H1 (cell line): Measurements from ENCODE around the gene MYH11. TPM values are rescaled to one million over a fixed set of nuclear protein-coding genes. Genes with fewer than 3 reads are reported as not detected.

ENCODE experiments used
- CTCF ChIA-PET: fragments of 300-600 bp; sonication (Branson Sonifier 250); formaldehyde crosslinking; loops from one replicate; lab custom pipeline; 2021; ENCODE audit not compliant: partially characterized antibody; lab: Charles Lee
- POLR2A ChIA-PET: fragments of 300-600 bp; sonication (Branson Sonifier 250); formaldehyde crosslinking; loops from one replicate; lab custom pipeline; 2021; ENCODE audit warnings: inconsistent platforms; ENCODE audit not compliant: partially characterized antibody; lab: Charles Lee
- DNase-seq, 2 experiments: peaks; one replicate each; pipeline versions ENCODE4 v3.0.0 to v3.0.0-alpha.2; 2010 to 2022; ENCODE audit warnings: low spot score in 2 of 2, low read depth in 1 of 2, mixed read lengths in 1 of 2
- FAIRE-seq: peaks from 2 replicates; lab custom pipeline; 2011; peaks lifted over from hg19 to GRCh38; lab: Jason Lieb, UNC
- H2AFZ ChIP-seq: 2 replicates; pipeline ENCODE4 v1.8.1; 2012; ENCODE audit warnings: low read length, inconsistent platforms
- H2AK5ac ChIP-seq: 2 replicates; pipeline ENCODE4 v1.6.1; 2013; ENCODE audit warnings: low read depth, low read length
- H2BK120ac ChIP-seq: replicated peaks from 2 replicates; pipeline ENCODE3; 2013; ENCODE audit warnings: low read depth, low read length, inconsistent platforms
- H2BK12ac ChIP-seq: 2 replicates; pipeline ENCODE4 v1.6.1; 2013; ENCODE audit warnings: low read depth, low read length
- H2BK15ac ChIP-seq: 2 replicates; pipeline ENCODE4 v1.6.1; 2013; ENCODE audit warnings: low read length
- H2BK20ac ChIP-seq: 2 replicates; pipeline ENCODE4 v1.6.1; 2013; ENCODE audit warnings: low read length
- H2BK5ac ChIP-seq: 2 replicates; pipeline ENCODE4 v1.6.1; 2013; ENCODE audit warnings: low read depth, low read length
- H3K14ac ChIP-seq: 2 replicates; pipeline ENCODE4 v1.6.1; 2013; ENCODE audit warnings: inconsistent platforms; ENCODE audit not compliant: insufficient read length
- H3K18ac ChIP-seq: 2 replicates; pipeline ENCODE4 v1.6.1; 2013; ENCODE audit warnings: low read length; ENCODE audit errors: extremely low read depth
- H3K23ac ChIP-seq: 2 replicates; pipeline ENCODE4 v1.6.1; 2013; ENCODE audit warnings: inconsistent platforms; ENCODE audit not compliant: insufficient read length
- H3K23me2 ChIP-seq: 2 replicates; pipeline ENCODE4 v1.6.1; 2013; ENCODE audit warnings: low read depth, low read length
- H3K27ac ChIP-seq: 2 replicates; pipeline ENCODE4 v1.6.1; 2011; ENCODE audit warnings: low read depth, low read length, inconsistent platforms
- H3K27me3 ChIP-seq, 4 experiments: replicated peaks in 1 of 4; 1 replicate in 1 of 4; 2 replicates in 3 of 4; pipeline versions ENCODE4 v1.6.1 to v1.8.1; 2011 to 2013; ENCODE audit warnings: low read length in 3 of 4, mild to moderate bottlenecking in 3 of 4, inconsistent platforms in 2 of 4, mixed read lengths in 2 of 4, moderate library complexity in 1 of 4; ENCODE audit not compliant: control insufficient read depth in 3 of 4, insufficient read depth in 3 of 4; ENCODE audit errors: extremely low read depth in 1 of 4
- H3K36me3 ChIP-seq, 4 experiments: 2 replicates each; pipeline versions ENCODE4 v1.6.1 to v1.8.1; 2011 to 2013; ENCODE audit warnings: mild to moderate bottlenecking in 4 of 4, low read length in 3 of 4, moderate library complexity in 2 of 4, control low read depth in 1 of 4, inconsistent platforms in 1 of 4; ENCODE audit not compliant: insufficient read depth in 4 of 4, control insufficient read depth in 2 of 4
- H3K4ac ChIP-seq: replicated peaks from 2 replicates; pipeline ENCODE3; 2013; ENCODE audit warnings: low read length, low read depth, mixed read lengths, inconsistent platforms; ENCODE audit not compliant: insufficient read length
- H3K4me1 ChIP-seq, 4 experiments: replicated peaks in 1 of 4; 1 replicate in 1 of 4; 2 replicates in 3 of 4; pipeline versions ENCODE4 v1.6.1 to v1.8.1; 2011 to 2013; ENCODE audit warnings: low read length in 3 of 4, inconsistent platforms in 2 of 4, mixed read lengths in 1 of 4; ENCODE audit not compliant: insufficient read depth in 4 of 4, control insufficient read depth in 3 of 4
- H3K4me2 ChIP-seq, 2 experiments: 2 replicates each; pipeline versions ENCODE4 v1.6.1 to v1.8.1; 2011 to 2013; ENCODE audit warnings: low read depth in 2 of 2, low read length in 2 of 2, control low read depth in 1 of 2, inconsistent platforms in 1 of 2, mild to moderate bottlenecking in 1 of 2; ENCODE audit not compliant: insufficient read depth in 1 of 2
- H3K4me3 ChIP-seq, 4 experiments: fragments of 200-600, 300-600 bp in 1 of 4; sonication (generic), shearing (Covaris generic), sonication (Bioruptor Twin) in 1 of 4; 2 replicates each; pipeline versions ENCODE4 v1.5.1 to v1.8.1; 2011 to 2016; ENCODE audit warnings: low read length in 4 of 4, low read depth in 3 of 4, control low read depth in 2 of 4, inconsistent platforms in 2 of 4, mild to moderate bottlenecking in 2 of 4, mixed read lengths in 1 of 4, moderate library complexity in 1 of 4; ENCODE audit not compliant: insufficient read depth in 2 of 4; ENCODE audit errors: extremely low read depth in 1 of 4
- H3K56ac ChIP-seq: replicated peaks from 2 replicates; pipeline ENCODE3; 2013; ENCODE audit warnings: low read depth, mild to moderate bottlenecking, mixed read lengths, low read length, inconsistent platforms; ENCODE audit not compliant: insufficient read length
- H3K79me1 ChIP-seq: 2 replicates; pipeline ENCODE4 v1.6.1; 2013; ENCODE audit warnings: low read depth, low read length, control low read depth
- H3K79me2 ChIP-seq, 2 experiments: 2 replicates each; pipeline versions ENCODE4 v1.6.1 to v1.8.1; 2012 to 2013; ENCODE audit warnings: low read length in 2 of 2, mild to moderate bottlenecking in 2 of 2, inconsistent platforms in 1 of 2; ENCODE audit not compliant: insufficient read depth in 2 of 2, control insufficient read depth in 1 of 2
- H3K9ac ChIP-seq, 4 experiments: replicated peaks in 1 of 4; 1 replicate in 1 of 4; 2 replicates in 3 of 4; pipeline versions ENCODE4 v1.6.1 to v1.8.1; 2011 to 2013; ENCODE audit warnings: low read depth in 3 of 4, low read length in 3 of 4, control low read depth in 2 of 4, mild to moderate bottlenecking in 2 of 4, moderate library complexity in 2 of 4, inconsistent platforms in 1 of 4; ENCODE audit errors: extremely low read depth in 1 of 4
- H3K9me3 ChIP-seq, 2 experiments: 2 replicates each; pipeline versions ENCODE4 v1.6.1 to v1.8.1; 2012 to 2013; ENCODE audit warnings: mild to moderate bottlenecking in 2 of 2, moderate library complexity in 2 of 2, control low read depth in 1 of 2, inconsistent platforms in 1 of 2, low read depth in 1 of 2, low read length in 1 of 2, mixed read lengths in 1 of 2; ENCODE audit not compliant: insufficient read depth in 2 of 2
- H4K20me1 ChIP-seq, 2 experiments: replicated peaks in 1 of 2; 2 replicates each; pipeline versions ENCODE3 to v1.8.1; 2011 to 2013; ENCODE audit warnings: inconsistent platforms in 2 of 2, low read length in 2 of 2, mild to moderate bottlenecking in 1 of 2; ENCODE audit not compliant: insufficient read depth in 2 of 2, control insufficient read depth in 1 of 2
- H4K5ac ChIP-seq: 2 replicates; pipeline ENCODE4 v1.6.1; 2013; ENCODE audit warnings: low read length, low read depth, mixed read lengths, inconsistent platforms; ENCODE audit not compliant: insufficient read length
- H4K8ac ChIP-seq: 2 replicates; pipeline ENCODE4 v1.8.0; 2013; ENCODE audit warnings: mild to moderate bottlenecking, moderate library complexity, low read length, inconsistent platforms; ENCODE audit not compliant: insufficient read depth; ENCODE audit errors: extremely low read depth
- H4K91ac ChIP-seq: replicated peaks from 2 replicates; pipeline ENCODE3; 2013; ENCODE audit warnings: low read length, mixed read lengths, inconsistent platforms; ENCODE audit not compliant: insufficient read length
- ASH2L ChIP-seq: fragments of 200-600, 300-600 bp; sonication (generic); IDR thresholded peaks from one replicate; pipeline ENCODE4 v1.7.1; 2017; ENCODE audit warnings: low read length
- CBX8 ChIP-seq: fragments of 300-800, 300-1000 bp; sonication (generic); IDR thresholded peaks from 2 replicates; pipeline ENCODE4 v1.7.1; 2016; ENCODE audit warnings: low read depth, low read length, borderline replicate concordance
- EGR1 ChIP-seq: IDR thresholded peaks from 2 replicates; pipeline ENCODE4 v1.6.1; 2011; ENCODE audit warnings: low read depth, low read length, borderline replicate concordance
- JUND ChIP-seq: IDR thresholded peaks from 2 replicates; pipeline ENCODE4 v1.6.1; 2011; ENCODE audit warnings: mild to moderate bottlenecking, improper control_type of control experiment, low read length
- NANOG ChIP-seq: IDR thresholded peaks from 2 replicates; pipeline ENCODE4 v1.6.1; 2011; ENCODE audit warnings: low read length, low read depth, mild to moderate bottlenecking, inconsistent platforms; ENCODE audit not compliant: insufficient read depth, poor library complexity, severe bottlenecking
- RFX5 ChIP-seq: IDR thresholded peaks from 2 replicates; pipeline ENCODE4 v1.6.1; 2011; ENCODE audit warnings: low read depth, low read length, improper control_type of control experiment, borderline replicate concordance
- TAF7 ChIP-seq: optimal IDR thresholded peaks from 2 replicates; pipeline ENCODE3; 2011; ENCODE audit warnings: low read depth, mild to moderate bottlenecking, inconsistent platforms, low read length, moderate library complexity, borderline replicate concordance
- TBP ChIP-seq: IDR thresholded peaks from 2 replicates; pipeline ENCODE4 v1.6.1; 2011; ENCODE audit warnings: low read depth, low read length, improper control_type of control experiment
- TCF12 ChIP-seq: IDR thresholded peaks from 2 replicates; pipeline ENCODE4 v1.6.1; 2011; ENCODE audit warnings: low read depth, mild to moderate bottlenecking, low read length
- WGBS, 2 experiments: shearing (Covaris generic) in 1 of 2; methylation state at CpG; one replicate each; pipeline versions ENCODE4 v1.1.6 to v1.1.7; 2013 to 2015; ENCODE audit warnings: low lambda C conversion rate in 2 of 2, mixed read lengths in 2 of 2, inconsistent platforms in 1 of 2, low coverage in 1 of 2, missing lambda C conversion rate in 1 of 2; ENCODE audit not compliant: insufficient replicate concordance in 2 of 2, insufficient coverage in 1 of 2, insufficient read length in 1 of 2; ENCODE audit errors: extremely low coverage in 1 of 2, missing lambda C conversion rate in 1 of 2; 5-methylcytosine and 5-hydroxymethylcytosine counted together
- polyA plus RNA-seq, 7 experiments: library from polyadenylated mRNA; depleted of rRNA in 3 of 7; stranded (reverse) in 5 of 7; unstranded in 2 of 7; fragments of >200 nt in 5 of 7; fragments of 200-250 nt in 2 of 7; gene quantifications; 1 replicate in 5 of 7; 2 replicates in 1 of 7; 4 replicates in 1 of 7; pipeline versions ENCODE4 v1.2.1 to v1.2.3, GENCODE V29; 2011 to 2013; ENCODE audit warnings: missing spikeins in 2 of 7, mixed read lengths in 2 of 7
- total RNA-seq: library from RNA; stranded (reverse); fragmentation: NEBNext Ultra II Directional; extraction: Animal tissue kit (Norgen Biotek cat#: 25700); gene quantifications from 2 replicates; pipeline ENCODE4 v1.2.1, GENCODE V29; 2021
- TF ChIP-seq, protein P1 (sequence below): IDR thresholded peaks from 2 replicates; pipeline ENCODE4 v1.6.1; 2012; ENCODE audit warnings: inconsistent platforms
- TF ChIP-seq, protein P2 (sequence below): IDR thresholded peaks from 2 replicates; pipeline ENCODE4 v1.6.1; 2012; ENCODE audit warnings: inconsistent platforms
- TF ChIP-seq, protein P3 (sequence below): IDR thresholded peaks from 2 replicates; pipeline ENCODE4 v1.6.1; 2012; ENCODE audit warnings: low read length, inconsistent platforms

Gene MYH11
- total and polyA plus RNA-seq, 2 of the 8 experiments (the other 6 are each of a cell fraction or from before 2014, with no cell fraction given) = 0.11 to 0.78 TPM

DNA sequence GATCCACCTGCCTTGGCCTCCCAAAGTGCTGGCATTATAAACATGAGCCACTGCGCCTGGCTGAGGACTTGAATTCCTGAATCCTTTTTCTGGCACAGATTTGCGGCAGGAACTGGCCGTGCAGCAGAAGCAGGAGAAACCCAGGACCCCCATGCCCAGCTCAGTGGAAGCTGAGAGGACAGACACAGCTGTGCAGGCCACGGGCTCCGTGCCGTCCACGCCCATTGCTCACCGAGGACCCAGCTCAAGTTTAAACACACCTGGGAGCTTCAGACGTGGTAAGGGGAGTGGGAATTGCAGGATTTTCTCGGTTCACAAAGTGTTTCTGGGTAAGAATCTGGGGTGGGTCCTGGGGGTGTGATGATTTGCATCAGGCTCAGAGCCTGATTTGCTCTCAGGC, 165.8 kb downstream of the MYH11 start:
- Histone ChIP-seq H4K91ac (no peak overlapping the region), H2BK5ac (no peak overlapping the region), H2AFZ (no peak overlapping the region), H2BK20ac (no peak overlapping the region), H3K4me3 (no peak overlapping the region), H3K9ac (no peak overlapping the region), H3K36me3 (peaks cover 0 to 21% (median 11%) of the 10 kb centered on the region in 4 experiments; a peak in 7 of 8 replicates), H4K5ac (no peak overlapping the region), H2BK120ac (no peak overlapping the region), H4K8ac (no peak overlapping the region), H3K27ac (no peak overlapping the region), H3K79me2 (no peaks in the 10 kb centered on the region), H3K79me1 (no peaks in the 10 kb centered on the region), H3K4me2 (no peak overlapping the region), H4K20me1 (peaks cover 2% of the 10 kb centered on the region in 2 experiments), H2BK12ac (no peak overlapping the region), H3K23ac (no peak overlapping the region), H3K9me3 (no peaks in the 10 kb centered on the region), H3K4ac (no peak overlapping the region), H2AK5ac (no peak overlapping the region), H3K23me2 (no peaks in the 10 kb centered on the region), H3K14ac (no peak overlapping the region), H2BK15ac (no peak overlapping the region), H3K4me1 (no peaks in the 10 kb centered on the region), H3K27me3 (no peaks in the 10 kb centered on the region), H3K18ac (no peak overlapping the region), H3K56ac (no peak overlapping the region)
- POLR2A ChIA-PET = interaction anchor here (1.4 kb wide), 1 partner anchor 10 kb away, joined by 3 read pairs; no protein-coding TSS in a partner anchor
- DNase-seq = no peak
- CTCF ChIA-PET = interaction anchor here (0.6 to 5.0 kb wide), 3 partner anchors 9 to 106 kb away, joined by 3 to 23 read pairs (median 17); no protein-coding TSS in a partner anchor
- no peak for FAIRE-seq
- WGBS, 2 experiments = 96% methylated on average over 10 of the region's 10 CpGs; no CpG with 5 or more reads in 1 of the 2 experiments
- TF ChIP-seq TAF7 (no peak), JUND (no peak), RFX5 (no peak), EGR1 (no peak), CBX8 (no peak), ASH2L (no peak), TBP (no peak), NANOG (no peak), TCF12 (no peak)
- TF ChIP-seq, protein P1, sequence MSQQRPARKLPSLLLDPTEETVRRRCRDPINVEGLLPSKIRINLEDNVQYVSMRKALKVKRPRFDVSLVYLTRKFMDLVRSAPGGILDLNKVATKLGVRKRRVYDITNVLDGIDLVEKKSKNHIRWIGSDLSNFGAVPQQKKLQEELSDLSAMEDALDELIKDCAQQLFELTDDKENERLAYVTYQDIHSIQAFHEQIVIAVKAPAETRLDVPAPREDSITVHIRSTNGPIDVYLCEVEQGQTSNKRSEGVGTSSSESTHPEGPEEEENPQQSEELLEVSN = no peak
- TF ChIP-seq, protein P2, sequence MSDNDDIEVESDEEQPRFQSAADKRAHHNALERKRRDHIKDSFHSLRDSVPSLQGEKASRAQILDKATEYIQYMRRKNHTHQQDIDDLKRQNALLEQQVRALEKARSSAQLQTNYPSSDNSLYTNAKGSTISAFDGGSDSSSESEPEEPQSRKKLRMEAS = no peak
- TF ChIP-seq, protein P3, sequence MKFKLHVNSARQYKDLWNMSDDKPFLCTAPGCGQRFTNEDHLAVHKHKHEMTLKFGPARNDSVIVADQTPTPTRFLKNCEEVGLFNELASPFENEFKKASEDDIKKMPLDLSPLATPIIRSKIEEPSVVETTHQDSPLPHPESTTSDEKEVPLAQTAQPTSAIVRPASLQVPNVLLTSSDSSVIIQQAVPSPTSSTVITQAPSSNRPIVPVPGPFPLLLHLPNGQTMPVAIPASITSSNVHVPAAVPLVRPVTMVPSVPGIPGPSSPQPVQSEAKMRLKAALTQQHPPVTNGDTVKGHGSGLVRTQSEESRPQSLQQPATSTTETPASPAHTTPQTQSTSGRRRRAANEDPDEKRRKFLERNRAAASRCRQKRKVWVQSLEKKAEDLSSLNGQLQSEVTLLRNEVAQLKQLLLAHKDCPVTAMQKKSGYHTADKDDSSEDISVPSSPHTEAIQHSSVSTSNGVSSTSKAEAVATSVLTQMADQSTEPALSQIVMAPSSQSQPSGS = no peak
